NCI-H2227 treated with DMSO at 0.1 percent for 48 hours (cell line): ENCODE results near the gene IGSF10.

Experiments used
- DNase-seq: peaks from one replicate; lab custom pipeline; 2025; lab: John Stamatoyannopoulos, UW

Gene IGSF10

GRCh38 chr3:151419806-151420205, 41.1 kb downstream of the IGSF10 start:
- DNase-seq: no peak

GRCh38 chr3:151415289-151415688, 45.6 kb downstream of the IGSF10 start:
- no peak for DNase-seq

GRCh38 chr3:151412989-151413388, 47.9 kb downstream of the IGSF10 start:
- no peak for DNase-seq
